Activated T-cell treated with anti-CD3 and anti-CD28 coated beads, Interleukin-2, amount 50 U/mL, for 72 hours (primary cell): Measurements from ENCODE around the gene GNLY. TPM values are rescaled to one million over a fixed set of nuclear protein-coding genes. Genes with fewer than 3 reads are reported as not detected.
A peak's percentile ranks its signal among the peaks of the same experiment; 100 is the strongest.

ENCODE experiments used
- ATAC-seq, 2 donors: fragments of 150-1000 bp; cut with Tn5 transposase; replicated peaks in 1 of 2; 2 replicates each; pipeline ENCODE4 v1.10.0; 2021; ENCODE audit warnings: moderate library complexity in 2 of 2, mild to moderate bottlenecking in 1 of 2
- DNase-seq, 2 donors: peaks; one replicate each; pipeline ENCODE4 v3.0.0; 2021 to 2022; ENCODE audit warnings: mixed read lengths in 1 of 2
- H3K27ac Mint-ChIP-seq: one replicate; pipeline ENCODE4 v1.8.0; 2022; ENCODE audit warnings: mild to moderate bottlenecking, moderate library complexity, mixed read lengths
- H3K27me3 Mint-ChIP-seq: one replicate; pipeline ENCODE4 v1.8.0; 2022; ENCODE audit warnings: low read depth, mixed read lengths
- H3K36me3 Mint-ChIP-seq, 2 donors: one replicate each; pipeline ENCODE4 v1.8.0; 2022; ENCODE audit warnings: mixed read lengths in 2 of 2, mild to moderate bottlenecking in 1 of 2; ENCODE audit not compliant: insufficient read depth in 2 of 2
- H3K4me1 Mint-ChIP-seq: one replicate; pipeline ENCODE4 v1.8.0; 2022; ENCODE audit warnings: low read depth, mixed read lengths
- H3K4me3 Mint-ChIP-seq, 2 donors: one replicate each; pipeline ENCODE4 v1.8.0; 2022; ENCODE audit warnings: mild to moderate bottlenecking in 2 of 2, mixed read lengths in 2 of 2, moderate library complexity in 2 of 2
- H3K9me3 Mint-ChIP-seq, 2 donors: one replicate each; pipeline ENCODE4 v1.8.0; 2022; ENCODE audit warnings: mixed read lengths in 2 of 2
- total RNA-seq, 2 donors: library from RNA; stranded (reverse); gene quantifications; one replicate each; pipeline ENCODE4 v1.2.3, GENCODE V29; 2022

The GNLY gene
- total RNA-seq, 2 donors from 2014 or later, result 23.8 to 143 TPM

DNA sequence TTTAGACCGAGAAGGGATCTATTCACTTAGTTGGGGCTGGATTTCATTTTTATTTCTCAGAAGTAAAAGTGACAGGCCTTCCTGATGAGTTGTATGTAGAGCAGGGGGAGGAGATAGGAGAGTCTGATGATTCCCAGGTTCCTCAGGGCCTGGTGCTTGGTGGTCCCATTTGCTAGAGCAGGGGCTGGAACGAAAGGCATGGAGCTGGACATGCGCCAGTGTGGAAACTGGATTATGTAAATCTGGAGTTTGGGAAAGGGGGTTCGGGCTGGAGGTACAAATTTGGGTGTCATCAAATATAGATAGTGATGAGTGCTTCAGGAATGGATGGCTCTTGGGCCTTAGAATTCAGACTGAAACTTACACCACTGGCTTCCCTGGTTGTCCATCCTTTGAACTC lies 27.5 kb downstream of the GNLY start:
- DNase-seq, result no peak
- no peaks in the 10 kb centered on the region for H3K27me3 Mint-ChIP-seq
- no peak overlapping the region for H3K4me3 Mint-ChIP-seq
- peaks cover 4% of the 10 kb centered on the region in 2 donors for H3K9me3 Mint-ChIP-seq
- H3K4me1 Mint-ChIP-seq, result no peaks in the 10 kb centered on the region
- no peaks in the 10 kb centered on the region for H3K36me3 Mint-ChIP-seq
- no peak overlapping the region for H3K27ac Mint-ChIP-seq
- no peak for ATAC-seq

DNA sequence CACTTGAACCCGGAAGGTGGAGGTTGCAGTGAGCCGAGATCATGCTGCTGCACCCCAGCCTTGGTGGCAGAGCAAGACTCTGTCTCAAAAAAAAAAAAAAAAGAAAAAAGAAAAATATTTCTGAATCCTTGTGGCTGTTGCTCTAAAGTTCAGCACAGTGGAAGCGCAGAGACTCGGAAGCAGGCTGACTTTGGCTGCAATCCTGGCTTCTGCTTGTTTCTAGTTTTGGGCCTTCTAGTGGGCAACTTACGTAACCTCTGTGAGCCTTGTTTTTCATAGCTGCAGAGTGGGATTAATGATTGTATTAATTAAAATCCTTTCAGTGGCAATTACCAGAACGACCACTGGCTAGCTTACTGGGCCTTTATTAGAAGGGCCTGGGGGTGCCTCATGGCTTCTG lies 28.4 kb downstream of the GNLY start:
- no peaks in the 10 kb centered on the region for H3K36me3 Mint-ChIP-seq
- DNase-seq, result no peak
- H3K27ac Mint-ChIP-seq, result no peak overlapping the region
- peaks cover 4% of the 10 kb centered on the region in 2 donors for H3K9me3 Mint-ChIP-seq
- no peak overlapping the region for H3K4me3 Mint-ChIP-seq
- no peaks in the 10 kb centered on the region for H3K4me1 Mint-ChIP-seq
- no peak for ATAC-seq
- H3K27me3 Mint-ChIP-seq, result no peaks in the 10 kb centered on the region

DNA sequence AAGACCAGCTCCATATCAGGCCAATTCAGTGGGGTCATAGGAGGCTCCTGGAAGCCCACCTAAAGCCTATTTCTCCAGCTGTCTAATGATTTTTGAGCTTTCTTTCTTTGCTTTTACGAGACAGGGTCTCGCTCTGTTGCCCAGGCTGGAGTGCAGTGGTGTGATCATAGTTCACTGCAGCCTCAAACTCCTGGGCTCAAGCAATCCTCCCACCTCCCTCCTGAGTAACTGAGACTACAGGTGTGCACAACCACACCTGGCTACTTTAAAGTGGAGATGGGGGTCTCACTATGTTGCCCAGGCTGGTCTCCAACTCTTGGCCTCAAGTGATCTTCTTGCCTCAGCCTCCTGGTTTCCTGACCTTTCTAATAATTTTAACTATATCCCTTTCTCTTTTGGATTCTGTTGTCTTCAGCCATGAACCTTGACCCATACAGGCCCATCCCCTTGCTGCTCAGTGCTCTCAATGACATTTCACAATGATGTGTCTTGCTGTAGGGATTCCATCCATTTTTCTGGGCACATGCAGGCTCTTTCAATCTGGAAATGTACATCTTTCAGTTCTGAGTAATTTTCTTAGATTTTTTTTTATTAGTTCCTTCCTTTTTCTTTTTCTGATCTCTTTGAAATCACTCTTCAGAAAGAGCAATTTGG lies 29.7 kb downstream of the GNLY start:
- H3K9me3 Mint-ChIP-seq, result peaks cover 4% of the 10 kb centered on the region in 2 donors
- no peaks in the 10 kb centered on the region for H3K4me1 Mint-ChIP-seq
- H3K27me3 Mint-ChIP-seq, result peaks cover 2% of the 10 kb centered on the region
- no peaks in the 10 kb centered on the region for H3K36me3 Mint-ChIP-seq
- no peak overlapping the region for H3K27ac Mint-ChIP-seq
- DNase-seq, result no peak
- no peak for ATAC-seq
- H3K4me3 Mint-ChIP-seq, result no peak overlapping the region

DNA sequence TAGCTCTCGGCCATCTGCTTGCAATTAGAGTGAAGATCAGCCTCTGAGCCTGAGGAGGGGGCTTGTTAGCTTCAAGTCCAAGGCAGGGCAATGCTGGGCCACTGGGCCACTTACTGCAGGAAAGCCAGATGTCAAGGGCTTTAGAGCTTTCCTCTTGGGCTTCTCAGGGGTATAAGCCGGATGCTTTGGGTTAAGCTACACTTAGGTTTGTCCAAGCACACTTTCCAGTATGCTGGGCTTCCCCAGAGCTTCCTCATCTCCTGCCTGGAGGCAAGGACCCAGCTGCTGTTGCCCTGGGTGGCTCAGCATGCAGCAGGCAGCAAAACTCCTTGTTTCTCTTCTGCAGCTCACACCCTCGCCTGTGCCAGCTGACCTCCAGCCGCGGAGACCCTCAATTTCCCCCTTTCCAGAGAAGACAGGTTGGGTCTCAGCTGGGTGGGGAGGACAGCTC lies 30.6 kb downstream of the GNLY start:
- Mint-ChIP-seq H3K27ac (no peak overlapping the region), H3K4me1 (no peaks in the 10 kb centered on the region), H3K27me3 (peaks cover 9% of the 10 kb centered on the region), H3K4me3 (no peak overlapping the region), H3K9me3 (peaks cover 4% of the 10 kb centered on the region in 2 donors), H3K36me3 (no peaks in the 10 kb centered on the region)
- no peak for ATAC-seq
- DNase-seq, result no peak

DNA sequence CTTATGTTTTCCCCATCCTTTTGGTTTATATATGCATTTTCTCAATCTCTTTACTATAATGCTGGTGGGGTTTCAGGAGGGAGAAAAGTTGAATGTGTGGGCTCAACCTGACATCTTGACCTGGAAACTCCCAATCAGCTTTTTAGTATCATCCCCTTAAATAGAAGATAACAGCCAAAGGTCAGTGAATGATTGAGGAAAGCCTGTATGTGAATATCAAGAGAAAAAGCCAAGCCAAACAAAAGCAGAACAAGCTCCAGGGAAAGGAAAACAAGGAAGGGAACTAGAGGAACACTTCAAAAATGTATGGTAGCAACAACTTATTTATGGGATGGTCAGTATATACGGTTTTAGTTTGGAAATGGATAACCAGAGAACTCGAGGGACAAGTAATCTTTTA lies 31.3 kb downstream of the GNLY start:
- H3K4me1 Mint-ChIP-seq, result no peaks in the 10 kb centered on the region
- no peak for ATAC-seq
- H3K4me3 Mint-ChIP-seq, result no peak overlapping the region
- no peaks in the 10 kb centered on the region for H3K36me3 Mint-ChIP-seq
- peaks cover under 1 to 3% of the 10 kb centered on the region in 2 donors for H3K9me3 Mint-ChIP-seq
- peaks cover 9% of the 10 kb centered on the region for H3K27me3 Mint-ChIP-seq
- DNase-seq, result no peak
- H3K27ac Mint-ChIP-seq, result no peak overlapping the region

DNA sequence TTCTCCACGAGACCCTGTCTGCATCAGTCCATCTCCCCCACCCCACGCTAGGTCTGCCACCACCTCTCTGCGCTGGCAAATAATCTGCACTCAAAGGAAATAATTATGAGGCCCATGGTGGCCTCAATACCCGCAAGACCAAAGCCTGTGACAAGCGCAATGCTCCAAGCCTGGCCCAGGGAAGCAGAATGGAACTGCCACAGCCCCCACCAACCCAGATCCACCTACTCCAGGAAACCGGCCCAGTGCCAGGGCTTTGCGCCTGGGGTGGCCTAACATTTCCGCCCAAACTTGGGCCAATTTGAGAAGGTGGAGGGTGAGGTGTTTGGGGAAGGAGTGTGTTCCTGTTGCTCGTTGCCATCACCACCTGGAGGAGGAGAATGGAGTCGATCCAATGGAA lies 33.6 kb downstream of the GNLY start:
- DNase-seq (no peak), ATAC-seq (no peak)
- H3K4me3 Mint-ChIP-seq, result no peak overlapping the region
- no peaks in the 10 kb centered on the region for H3K9me3 Mint-ChIP-seq
- H3K36me3 Mint-ChIP-seq, result no peaks in the 10 kb centered on the region
- peaks cover 9% of the 10 kb centered on the region for H3K27me3 Mint-ChIP-seq
- no peak overlapping the region for H3K27ac Mint-ChIP-seq
- no peaks in the 10 kb centered on the region for H3K4me1 Mint-ChIP-seq

DNA sequence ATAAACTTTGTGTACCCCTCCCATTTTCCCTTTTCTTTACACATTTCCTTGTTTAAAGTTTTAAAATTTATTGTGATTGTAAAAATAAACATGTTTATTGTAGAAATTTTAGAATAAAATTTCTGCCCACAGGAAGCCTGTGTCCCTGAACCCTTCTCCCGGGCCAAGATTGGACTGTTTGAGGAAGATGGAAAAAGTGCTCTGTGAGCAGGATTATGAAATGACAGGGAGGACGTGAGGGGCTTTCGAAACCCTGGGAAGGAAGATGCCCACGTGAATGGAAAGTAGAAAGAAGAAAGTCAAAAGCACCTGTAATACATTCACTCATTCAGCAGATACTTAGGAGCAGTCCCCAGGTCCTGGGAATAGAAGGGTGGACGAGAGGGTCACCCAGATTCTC lies 34.2 kb downstream of the GNLY start:
- Mint-ChIP-seq H3K9me3 (no peaks in the 10 kb centered on the region), H3K36me3 (no peaks in the 10 kb centered on the region), H3K4me3 (no peak overlapping the region), H3K27ac (no peak overlapping the region), H3K4me1 (no peaks in the 10 kb centered on the region), H3K27me3 (peaks cover 9% of the 10 kb centered on the region)
- DNase-seq, result no peak
- ATAC-seq, result no peak

DNA sequence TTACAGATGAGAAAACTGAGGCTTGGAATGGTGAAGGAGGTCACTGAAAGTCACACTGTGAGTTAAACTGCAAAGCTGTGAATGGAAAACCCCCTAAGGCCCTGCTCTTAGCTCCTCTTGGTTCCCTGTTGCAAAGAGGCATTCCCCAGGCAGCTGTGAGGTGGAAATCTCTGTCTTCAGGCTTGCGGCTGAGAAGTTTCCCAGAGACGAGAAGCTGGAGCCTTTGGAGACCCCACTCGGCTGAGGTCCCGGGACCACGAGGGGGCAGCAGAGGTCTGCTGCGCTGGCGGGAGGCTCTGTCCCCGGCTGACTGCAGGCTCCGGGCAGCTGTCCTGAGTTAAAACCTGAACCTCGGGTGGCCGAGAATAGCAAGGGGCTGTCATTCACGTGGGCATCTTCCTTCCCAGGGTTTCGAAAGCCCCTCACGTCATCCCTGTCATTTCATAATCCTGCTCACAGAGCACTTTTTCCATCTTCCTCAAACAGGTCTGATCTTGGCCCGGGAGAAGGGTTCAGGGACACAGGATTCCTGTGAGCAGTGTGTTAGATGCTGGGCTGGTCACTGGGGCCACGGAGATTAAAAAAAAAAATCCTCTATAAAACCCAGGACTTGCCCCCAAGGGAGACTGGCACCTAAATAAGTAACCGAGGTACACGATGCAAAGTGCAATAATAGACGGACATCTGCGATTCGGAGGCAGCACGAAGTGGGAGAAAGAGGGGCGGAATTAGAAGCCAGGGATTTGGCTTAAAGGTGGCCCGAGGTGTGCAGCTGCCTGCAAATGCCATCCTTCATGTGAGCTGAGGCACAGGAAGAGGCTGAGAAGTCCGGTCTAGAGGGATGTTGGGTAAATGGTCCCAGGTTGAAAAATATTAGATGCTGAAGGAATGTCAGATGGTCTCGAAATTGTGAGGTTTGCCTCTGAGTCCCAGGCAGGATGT lies 35.0 kb downstream of the GNLY start:
- peaks cover 9% of the 10 kb centered on the region for H3K27me3 Mint-ChIP-seq
- no peaks in the 10 kb centered on the region for H3K9me3 Mint-ChIP-seq
- ATAC-seq (peak; percentile 89 to 90), DNase-seq (peak; percentile 81 to 85)
- no peaks in the 10 kb centered on the region for H3K36me3 Mint-ChIP-seq
- H3K4me1 Mint-ChIP-seq, result no peaks in the 10 kb centered on the region
- H3K4me3 Mint-ChIP-seq, result no peak overlapping the region
- no peak overlapping the region for H3K27ac Mint-ChIP-seq

DNA sequence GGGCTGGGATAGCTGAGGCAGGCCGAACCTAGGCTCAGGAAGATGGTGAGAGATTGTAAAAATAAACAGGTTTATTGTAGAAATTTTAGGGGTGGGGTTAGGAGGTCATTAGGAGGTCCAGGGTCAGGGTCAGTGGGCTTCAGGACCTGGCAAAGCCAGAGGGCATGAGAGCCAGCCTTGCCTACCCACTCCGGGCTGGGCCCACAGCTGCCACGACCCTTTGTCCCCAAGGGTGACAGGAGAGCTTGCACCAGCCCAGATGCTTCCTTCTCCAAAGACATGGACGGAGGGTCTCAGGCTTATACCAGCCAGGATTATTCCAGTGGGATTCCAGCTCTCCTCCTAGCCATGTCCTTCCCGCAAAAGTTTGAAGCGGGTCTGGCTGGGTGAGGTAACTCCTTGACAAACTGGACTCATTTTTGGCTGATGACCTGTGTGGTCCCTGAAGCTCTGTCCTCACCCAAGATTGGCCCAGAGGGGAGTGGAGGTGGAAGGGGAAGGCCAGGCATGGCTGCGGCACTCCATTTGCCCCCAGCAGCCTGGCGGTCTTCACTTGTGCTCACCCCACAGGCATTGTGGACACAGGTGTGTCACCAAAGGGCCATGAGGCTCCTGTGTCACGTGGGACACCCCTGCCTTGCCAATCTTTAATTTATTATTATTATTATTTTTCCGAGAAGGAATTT lies 35.8 kb downstream of the GNLY start:
- Mint-ChIP-seq H3K4me3 (no peak overlapping the region), H3K27ac (no peak overlapping the region), H3K36me3 (no peaks in the 10 kb centered on the region), H3K27me3 (peaks cover 9% of the 10 kb centered on the region), H3K9me3 (no peaks in the 10 kb centered on the region), H3K4me1 (no peaks in the 10 kb centered on the region)
- no peak for ATAC-seq
- no peak for DNase-seq

DNA sequence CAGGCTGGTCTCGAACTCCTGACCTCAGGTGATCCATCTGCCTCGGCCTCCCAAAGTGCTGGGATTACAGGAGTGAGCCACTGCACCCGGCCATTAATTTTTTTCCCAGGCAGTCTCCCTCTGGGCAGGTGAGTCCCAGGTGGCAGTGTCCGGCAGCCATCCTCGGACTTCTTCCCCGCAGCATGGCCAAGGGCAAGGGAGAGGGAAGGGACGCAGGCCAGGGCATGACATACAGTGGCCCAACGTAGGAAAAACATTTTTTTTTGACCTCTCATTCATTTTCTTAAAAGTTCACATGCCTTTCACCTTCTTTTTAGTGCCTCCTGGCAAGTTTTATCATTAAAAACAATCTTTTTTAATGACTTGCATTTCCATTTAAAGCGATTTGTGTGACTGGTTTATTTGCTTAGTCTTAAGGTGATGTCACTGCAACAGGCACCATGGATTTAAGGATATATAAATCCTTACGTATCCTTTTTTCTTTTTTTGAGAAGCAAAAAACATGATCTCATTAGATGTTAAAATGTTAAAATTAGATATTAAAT lies 36.6 kb downstream of the GNLY start:
- Mint-ChIP-seq H3K27me3 (peaks cover 9% of the 10 kb centered on the region), H3K36me3 (no peaks in the 10 kb centered on the region), H3K27ac (no peak overlapping the region), H3K9me3 (no peaks in the 10 kb centered on the region), H3K4me3 (no peak overlapping the region), H3K4me1 (no peaks in the 10 kb centered on the region)
- ATAC-seq, result no peak
- no peak for DNase-seq

DNA sequence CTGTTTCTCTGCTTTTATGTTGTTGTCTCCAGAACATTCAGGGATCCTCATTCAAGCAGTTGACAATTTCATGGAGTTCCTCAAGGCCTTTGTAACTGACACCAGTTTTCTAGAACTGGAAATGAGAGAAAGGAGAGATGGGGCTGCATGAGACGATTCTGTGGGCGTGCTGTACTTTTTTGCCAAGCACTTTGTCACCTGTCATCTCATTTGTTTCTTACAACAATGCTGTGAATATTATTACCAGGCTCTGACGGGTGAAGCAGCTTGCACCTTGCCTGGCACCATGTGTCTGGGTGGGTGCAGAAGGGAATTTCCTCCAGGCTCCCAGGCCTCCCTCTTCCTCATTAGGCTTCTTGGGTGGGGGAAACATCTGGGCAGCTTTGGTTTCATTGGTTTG lies 37.4 kb downstream of the GNLY start:
- no peaks in the 10 kb centered on the region for H3K36me3 Mint-ChIP-seq
- H3K9me3 Mint-ChIP-seq, result no peaks in the 10 kb centered on the region
- no peak for ATAC-seq
- H3K27ac Mint-ChIP-seq, result no peak overlapping the region
- H3K4me1 Mint-ChIP-seq, result no peaks in the 10 kb centered on the region
- peaks cover 9% of the 10 kb centered on the region for H3K27me3 Mint-ChIP-seq
- no peak for DNase-seq
- no peak overlapping the region for H3K4me3 Mint-ChIP-seq

DNA sequence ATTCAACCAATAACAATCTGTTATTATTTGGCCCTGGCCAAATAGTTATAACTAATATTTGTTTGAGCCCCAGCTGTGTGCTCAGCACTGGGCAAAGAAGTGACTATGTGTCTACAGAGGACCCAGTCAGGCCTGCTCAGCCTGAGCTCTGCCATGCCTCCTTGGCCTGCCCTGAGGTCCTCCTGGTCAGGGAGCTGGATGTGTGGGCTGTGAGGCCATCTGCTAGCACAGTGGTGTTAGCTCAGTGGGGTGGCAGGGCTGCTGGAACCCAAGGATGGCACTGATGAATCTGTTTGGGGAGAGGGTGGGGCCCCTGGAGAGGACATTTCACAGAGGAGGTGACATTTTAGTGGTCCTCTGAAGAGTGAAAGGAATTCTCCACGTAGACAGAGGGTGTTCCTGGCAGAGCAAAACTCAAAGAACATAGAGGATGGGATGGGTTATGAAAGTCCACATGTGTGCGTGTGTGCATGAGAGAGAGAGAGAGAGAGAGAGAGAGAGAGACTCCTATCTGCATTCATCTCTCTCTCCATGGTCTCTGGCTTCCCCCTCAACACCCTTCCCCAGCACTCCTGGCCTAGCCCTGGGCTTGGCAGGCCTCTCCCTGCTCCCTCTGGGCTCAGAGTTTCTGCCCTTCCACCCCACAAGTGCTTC lies 38.4 kb downstream of the GNLY start:
- Mint-ChIP-seq H3K36me3 (no peaks in the 10 kb centered on the region), H3K27me3 (peaks cover 9% of the 10 kb centered on the region), H3K9me3 (no peaks in the 10 kb centered on the region), H3K27ac (no peak overlapping the region), H3K4me3 (no peak overlapping the region), H3K4me1 (no peaks in the 10 kb centered on the region)
- DNase-seq (no peak), ATAC-seq (no peak)
